Liver (tissue), 9 donors: Measurements from ENCODE around the gene AGTPBP1. TPM values are rescaled to one million over a fixed set of nuclear protein-coding genes. Genes with fewer than 3 reads are reported as not detected.

Experiments
- DNase-seq: peaks from one replicate; pipeline ENCODE4 v3.0.0-alpha.2; 2017; ENCODE audit warnings: low spot score
- H3K27ac ChIP-seq, 2 donors: one replicate each; pipeline ENCODE4 v1.7.0; 2013; ENCODE audit warnings: inconsistent platforms in 2 of 2, low read length in 2 of 2, control low read depth in 1 of 2, low read depth in 1 of 2, mild to moderate bottlenecking in 1 of 2
- H3K27me3 ChIP-seq, 4 donors: one replicate each; pipeline versions ENCODE4 v1.6.1 to v1.7.0; 2013; ENCODE audit warnings: low read length in 3 of 4, inconsistent platforms in 1 of 4, mild to moderate bottlenecking in 1 of 4, moderate library complexity in 1 of 4; ENCODE audit not compliant: control insufficient read depth in 4 of 4, insufficient read depth in 4 of 4
- H3K36me3 ChIP-seq, 4 donors: one replicate each; pipeline versions ENCODE4 v1.6.1 to v1.7.0; 2013; ENCODE audit warnings: low read length in 3 of 4, mild to moderate bottlenecking in 3 of 4, low read depth in 1 of 4, moderate library complexity in 1 of 4; ENCODE audit not compliant: control insufficient read depth in 4 of 4, insufficient read depth in 3 of 4
- H3K4me1 ChIP-seq, 4 donors: one replicate each; pipeline versions ENCODE4 v1.6.1 to v1.7.0; 2013; ENCODE audit warnings: low read length in 3 of 4, mild to moderate bottlenecking in 3 of 4, moderate library complexity in 1 of 4; ENCODE audit not compliant: control insufficient read depth in 4 of 4, insufficient read depth in 4 of 4
- H3K4me3 ChIP-seq, 3 donors: one replicate each; pipeline versions ENCODE4 v1.6.1 to v1.7.0; 2013; ENCODE audit warnings: low read length in 3 of 3, control low read depth in 1 of 3, low read depth in 1 of 3, mild to moderate bottlenecking in 1 of 3
- H3K9ac ChIP-seq, 2 donors: one replicate each; pipeline ENCODE4 v1.7.0; 2013; ENCODE audit warnings: low read length in 2 of 2, mild to moderate bottlenecking in 2 of 2, moderate library complexity in 2 of 2, control low read depth in 1 of 2, low read depth in 1 of 2
- H3K9me3 ChIP-seq, 4 donors: one replicate each; pipeline versions ENCODE4 v1.6.1 to v1.7.0; 2013; ENCODE audit warnings: low read length in 3 of 4; ENCODE audit not compliant: control insufficient read depth in 4 of 4
- CTCF ChIP-seq: fragments of 150-350 bp; IDR thresholded peaks from 2 replicates; pipeline ENCODE4 v1.5.1; 2017; ENCODE audit warnings: improper control_type of control experiment, low read depth, low read length; ENCODE audit not compliant: missing input control
- EGR1 ChIP-seq, 2 donors: IDR thresholded peaks; 2 replicates each; pipeline ENCODE4 v1.6.1; 2016 to 2018; ENCODE audit warnings: antibody characterized with exemption in 2 of 2, low read depth in 2 of 2
- FOXA1 ChIP-seq: IDR thresholded peaks from 2 replicates; pipeline ENCODE4 v1.6.1; 2016; ENCODE audit warnings: antibody characterized with exemption
- FOXA2 ChIP-seq: IDR thresholded peaks from 2 replicates; pipeline ENCODE4 v1.6.1; 2016; ENCODE audit warnings: antibody characterized with exemption
- GABPA ChIP-seq, 2 donors: IDR thresholded peaks in 1 of 2; conservative IDR thresholded peaks in 1 of 2; 2 replicates each; pipeline ENCODE4 v1.6.1; 2016; ENCODE audit warnings: antibody characterized with exemption in 2 of 2, mild to moderate bottlenecking in 1 of 2, moderate library complexity in 1 of 2
- HNF4A ChIP-seq, 2 donors: conservative IDR thresholded peaks; 2 replicates each; pipeline ENCODE4 v1.6.1; 2016; ENCODE audit warnings: antibody characterized with exemption in 2 of 2, mild to moderate bottlenecking in 2 of 2
- HNF4G ChIP-seq: IDR thresholded peaks from 2 replicates; pipeline ENCODE4 v1.6.1; 2016; ENCODE audit warnings: antibody characterized with exemption
- JUND ChIP-seq, 2 donors: IDR thresholded peaks; 2 replicates each; pipeline ENCODE4 v1.6.1; 2016; ENCODE audit warnings: antibody characterized with exemption in 2 of 2
- MAX ChIP-seq: IDR thresholded peaks from 2 replicates; pipeline ENCODE4 v1.6.1; 2016; ENCODE audit warnings: antibody characterized with exemption
- NR2F2 ChIP-seq: IDR thresholded peaks from 2 replicates; pipeline ENCODE4 v1.6.1; 2016; ENCODE audit warnings: antibody characterized with exemption
- RAD21 ChIP-seq, 2 donors: IDR thresholded peaks; 2 replicates each; pipeline ENCODE4 v1.6.1; 2016; ENCODE audit warnings: antibody characterized with exemption in 2 of 2, mild to moderate bottlenecking in 2 of 2
- REST ChIP-seq: IDR thresholded peaks from 2 replicates; pipeline ENCODE4 v1.6.1; 2016; ENCODE audit warnings: antibody characterized with exemption, mild to moderate bottlenecking
- RXRA ChIP-seq, 2 donors: IDR thresholded peaks; 2 replicates each; pipeline ENCODE4 v1.6.1; 2017 to 2018; ENCODE audit warnings: antibody characterized with exemption in 2 of 2, mild to moderate bottlenecking in 1 of 2
- SP1 ChIP-seq: IDR thresholded peaks from 2 replicates; pipeline ENCODE4 v1.6.1; 2018; ENCODE audit warnings: antibody characterized with exemption, mild to moderate bottlenecking
- TAF1 ChIP-seq: conservative IDR thresholded peaks from 2 replicates; pipeline ENCODE4 v1.6.1; 2016; ENCODE audit warnings: antibody characterized with exemption, mild to moderate bottlenecking
- YY1 ChIP-seq: IDR thresholded peaks from 2 replicates; pipeline ENCODE4 v1.6.1; 2016; ENCODE audit warnings: antibody characterized with exemption, mild to moderate bottlenecking
- WGBS: extraction: QIAGEN DNeasy Blood & Tissue Kit; methylation state at CpG from one replicate; pipeline ENCODE4 v1.1.7; 2013; 5-methylcytosine and 5-hydroxymethylcytosine counted together
- polyA plus RNA-seq, 2 donors: library from polyadenylated mRNA; stranded (reverse) in 1 of 2; unstranded in 1 of 2; fragments of 200-250 nt in 1 of 2; fragments of >200 nt in 1 of 2; fragmentation: Nextera tagmentation in 1 of 2; extraction: Ambion mirVana in 1 of 2; gene quantifications; one replicate each; pipeline versions ENCODE4 v1.2.1 to v1.2.3, GENCODE V29; 2013 to 2015
- total RNA-seq, 2 donors: library from RNA; depleted of rRNA; stranded (reverse); fragments of >200 nt; gene quantifications; one replicate each; pipeline ENCODE4 v1.2.3, GENCODE V29; 2014
- donor health status: healthy.
- donor health status: healthy.
- donor health status: healthy.
- donor health status: healthy.
- donor health status: healthy.

AGTPBP1 gene
- total and polyA plus RNA-seq, 4 donors = 2.1 to 14.4 (median 5.7) TPM

- WGBS = 82% methylated on average over 5 of the region's 5 CpGs
- H3K36me3 ChIP-seq = no peaks in the 10 kb centered on the region
- no peak overlapping the region for H3K4me3 ChIP-seq
- TF ChIP-seq YY1 = no peak
- no peak for TF ChIP-seq REST
- no peak for TF ChIP-seq FOXA1
- TF ChIP-seq TAF1 = no peak
- no peak for TF ChIP-seq MAX
- TF ChIP-seq CTCF = no peak
- no peak for TF ChIP-seq JUND (IDR thresholded peaks at IDR 0.05)
- no peak for TF ChIP-seq EGR1 (IDR thresholded peaks at IDR 0.05; ENCODE audit: low read depth in 2 of 2)
- TF ChIP-seq NR2F2 = no peak
- TF ChIP-seq HNF4G = no peak
- no peak for TF ChIP-seq GABPA (IDR thresholded peaks at IDR 0.05 in 1 of 2, conservative IDR thresholded peaks at IDR 0.05 in 1 of 2)
- TF ChIP-seq FOXA2 = no peak
- TF ChIP-seq HNF4A (conservative IDR thresholded peaks at IDR 0.05) = no peak
- H3K9me3 ChIP-seq = no peaks in the 10 kb centered on the region
- H3K27ac ChIP-seq = peak overlapping the region in 1 of 2 donors; percentile 46
- H3K27me3 ChIP-seq = no peaks in the 10 kb centered on the region
- no peak overlapping the region for H3K9ac ChIP-seq
- peaks cover 0 to 1% (median 0%) of the 10 kb centered on the region in 4 donors for H3K4me1 ChIP-seq
- no peak for DNase-seq
Measured at GRCh38 chr9:85716031-85716877, 25.5 kb downstream of the AGTPBP1 start.

GRCh38 chr9:85715587-85715986, 26.2 kb downstream of the AGTPBP1 start:
- no peak overlapping the region for H3K9ac ChIP-seq
- H3K9me3 ChIP-seq = no peaks in the 10 kb centered on the region
- H3K27ac ChIP-seq = peak overlapping the region in 1 of 2 donors; percentile 46
- DNase-seq = no peak
- no peaks in the 10 kb centered on the region for H3K27me3 ChIP-seq
- TF ChIP-seq RXRA (IDR thresholded peaks at IDR 0.05) = no peak
- no peak for TF ChIP-seq HNF4A (conservative IDR thresholded peaks at IDR 0.05)
- TF ChIP-seq TAF1 = no peak
- no peak for TF ChIP-seq REST
- TF ChIP-seq YY1 = no peak
- TF ChIP-seq RAD21 (IDR thresholded peaks at IDR 0.05) = no peak
- no peak for TF ChIP-seq JUND (IDR thresholded peaks at IDR 0.05)
- TF ChIP-seq NR2F2 = no peak
- TF ChIP-seq GABPA (IDR thresholded peaks at IDR 0.05 in 1 of 2, conservative IDR thresholded peaks at IDR 0.05 in 1 of 2) = no peak
- TF ChIP-seq SP1 = no peak
- no peaks in the 10 kb centered on the region for H3K36me3 ChIP-seq
- WGBS = 71% methylated on average over 2 of the region's 2 CpGs
- no peak overlapping the region for H3K4me3 ChIP-seq
- peaks cover 0 to 1% (median 0%) of the 10 kb centered on the region in 4 donors for H3K4me1 ChIP-seq
